NCI-H2196 (cell line): ENCODE results near the gene NUMBL.
"Not testable (repeated sequence)": the region's sequence is repeated elsewhere in the genome, so short reads cannot be mapped to it uniquely, and the experiment has no call there.

Experiments used
- DNase-seq: peaks from one replicate; lab custom pipeline; 2025; ENCODE audit not compliant: unreplicated experiment; lab: John Stamatoyannopoulos, UW

NUMBL gene

GRCh38 chr19:40667602-40668001 lies 22.8 kb downstream of the NUMBL start:
- no peak for DNase-seq

GRCh38 chr19:40666803-40667438 lies 23.5 kb downstream of the NUMBL start:
- no peak for DNase-seq

GRCh38 chr19:40663695-40664692 lies 26.5 kb downstream of the NUMBL start:
- DNase-seq: no peak

GRCh38 chr19:40662925-40663694 lies 27.3 kb downstream of the NUMBL start:
- peak; percentile 91 for DNase-seq

GRCh38 chr19:40661616-40662015 lies 28.8 kb downstream of the NUMBL start:
- DNase-seq: no peak

- no peak for DNase-seq
Measured at GRCh38 chr19:40659566-40659965, 30.9 kb downstream of the NUMBL start.

GRCh38 chr19:40659116-40659515 lies 31.3 kb downstream of the NUMBL start:
- no peak for DNase-seq

- DNase-seq: no peak
Measured at GRCh38 chr19:40658031-40658430, 32.4 kb downstream of the NUMBL start.

GRCh38 chr19:40655684-40656083 lies 34.8 kb downstream of the NUMBL start:
- not testable (repeated sequence) for DNase-seq

- not testable (repeated sequence) for DNase-seq
Measured at GRCh38 chr19:40652303-40652702, 38.1 kb downstream of the NUMBL start.

- DNase-seq: no peak
Measured at GRCh38 chr19:40650749-40651305, 39.6 kb downstream of the NUMBL start.

- DNase-seq: not testable (repeated sequence)
Measured at GRCh38 chr19:40649903-40650675, 40.4 kb downstream of the NUMBL start.

GRCh38 chr19:40646743-40647254 lies 43.7 kb downstream of the NUMBL start:
- DNase-seq: no peak

GRCh38 chr19:40642757-40643305 lies 47.6 kb downstream of the NUMBL start:
- DNase-seq: no peak

- no peak for DNase-seq
Measured at GRCh38 chr19:40642051-40642706, 48.3 kb downstream of the NUMBL start.

GRCh38 chr19:40641281-40641680 lies 49.2 kb downstream of the NUMBL start:
- DNase-seq: no peak

GRCh38 chr19:40640744-40641143 lies 49.7 kb downstream of the NUMBL start:
- DNase-seq: no peak

GRCh38 chr19:40639638-40639982 lies 50.8 kb downstream of the NUMBL start:
- DNase-seq: no peak

- no peak for DNase-seq
Measured at GRCh38 chr19:40638327-40638726, 52.1 kb downstream of the NUMBL start.
